HG03139 (cell line): ENCODE results near the gene MC5R.
"Not testable (repeated sequence)": the region's sequence is repeated elsewhere in the genome, so short reads cannot be mapped to it uniquely, and the experiment has no call there.

Experiments used
- ATAC-seq: cut with Tn5 transposase; IDR thresholded peaks from one replicate; pipeline ENCODE4 v1.9.1; 2021; ENCODE audit not compliant: unreplicated experiment

Gene MC5R

DNA sequence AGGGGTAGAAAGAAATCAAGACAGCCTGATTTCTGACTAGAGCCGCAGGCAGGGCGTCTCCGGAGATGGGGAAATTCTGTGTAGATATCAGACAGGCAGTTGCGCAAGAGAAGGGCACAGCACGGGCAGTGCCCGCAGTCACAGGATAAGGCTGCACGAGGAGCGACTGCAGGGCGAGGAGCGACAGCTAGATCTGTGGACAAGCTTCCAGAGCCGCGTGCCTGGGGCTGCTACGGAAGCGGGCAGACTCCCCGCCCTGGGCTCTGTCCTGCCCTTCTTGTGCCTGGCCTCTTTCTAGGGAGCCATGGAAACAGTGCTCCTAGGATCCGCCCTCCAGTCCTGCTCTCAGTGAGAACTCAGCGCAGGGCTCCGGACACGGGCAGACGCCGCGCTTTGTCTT is 12.6 kb downstream of the MC5R start:
- ATAC-seq, result no peak

DNA sequence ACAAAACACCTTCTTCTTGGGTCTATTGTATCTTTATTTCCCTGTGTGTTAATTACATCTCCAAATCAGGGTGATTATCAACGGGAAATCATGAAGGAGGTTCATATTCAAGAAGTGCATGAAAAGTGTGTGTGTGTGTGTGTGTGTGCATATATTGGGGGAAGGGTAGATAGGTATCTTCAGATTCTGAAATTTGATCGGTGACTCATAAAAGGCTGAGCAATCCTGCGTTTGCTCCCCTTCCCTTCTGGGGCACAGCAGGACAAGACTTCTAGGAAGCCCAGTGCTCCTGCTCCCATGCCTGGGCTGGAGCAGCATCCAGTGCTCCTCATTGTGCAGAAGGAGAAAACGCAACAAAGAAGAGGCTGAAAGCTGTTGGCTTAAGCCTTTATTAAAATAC is 25.8 kb downstream of the MC5R start:
- no peak for ATAC-seq

DNA sequence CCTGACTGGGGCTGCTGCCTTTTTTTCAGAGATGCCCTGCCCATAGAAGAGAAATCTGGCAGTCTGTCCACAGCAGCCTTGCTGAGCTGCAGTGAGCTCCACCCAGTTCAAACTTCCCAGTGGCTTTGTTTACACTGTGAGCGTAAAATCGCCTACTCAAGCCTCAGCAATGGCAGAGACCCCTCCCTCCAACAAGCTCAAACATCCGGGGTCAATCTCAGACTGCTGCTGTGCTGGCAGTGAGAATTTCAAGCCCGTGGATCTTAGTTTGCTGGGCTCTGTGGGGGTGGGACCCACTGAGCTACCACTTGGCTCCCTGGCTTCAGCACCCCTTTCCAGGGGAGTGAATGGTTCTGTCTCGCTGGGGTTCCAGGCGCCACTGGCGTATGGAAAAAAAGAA is 38.9 kb downstream of the MC5R start:
- not testable (repeated sequence) for ATAC-seq

DNA sequence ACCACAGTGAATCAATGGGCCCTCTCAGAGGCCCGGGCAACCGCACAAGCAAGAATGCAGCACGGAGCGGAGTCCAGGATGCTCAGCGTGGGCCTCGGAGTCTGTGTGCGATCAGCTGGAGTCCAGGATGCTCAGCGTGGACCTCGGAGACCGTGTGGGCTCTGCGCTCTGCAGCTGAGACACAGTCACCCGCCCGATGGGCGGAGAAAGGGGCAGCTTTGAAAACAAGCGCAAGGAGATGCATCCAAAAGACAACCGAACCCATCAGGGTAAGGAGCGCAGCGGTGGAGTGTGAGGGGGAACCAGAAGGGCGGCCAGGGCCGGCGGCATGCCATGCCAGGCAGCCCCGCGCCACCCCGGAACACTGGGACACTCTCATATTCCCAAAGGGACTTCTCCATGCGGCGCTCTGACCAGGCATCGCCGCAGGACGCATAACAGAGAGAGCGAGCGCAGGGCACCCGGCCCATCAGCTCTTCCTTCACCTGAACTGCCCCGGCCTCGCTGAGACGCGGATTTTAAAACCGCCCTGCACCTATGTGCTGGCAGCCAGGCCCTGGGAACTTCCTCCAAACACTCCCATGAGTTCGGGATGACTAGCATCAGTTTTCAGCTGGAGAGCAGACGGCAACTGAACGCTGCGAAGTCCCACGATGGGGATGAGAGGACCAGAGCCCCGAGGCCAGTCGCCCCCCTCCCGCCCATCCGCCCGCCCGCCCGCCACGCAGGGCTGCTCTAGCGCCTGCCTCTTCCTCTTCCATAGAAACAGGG is 44.7 kb downstream of the MC5R start:
- no peak for ATAC-seq

DNA sequence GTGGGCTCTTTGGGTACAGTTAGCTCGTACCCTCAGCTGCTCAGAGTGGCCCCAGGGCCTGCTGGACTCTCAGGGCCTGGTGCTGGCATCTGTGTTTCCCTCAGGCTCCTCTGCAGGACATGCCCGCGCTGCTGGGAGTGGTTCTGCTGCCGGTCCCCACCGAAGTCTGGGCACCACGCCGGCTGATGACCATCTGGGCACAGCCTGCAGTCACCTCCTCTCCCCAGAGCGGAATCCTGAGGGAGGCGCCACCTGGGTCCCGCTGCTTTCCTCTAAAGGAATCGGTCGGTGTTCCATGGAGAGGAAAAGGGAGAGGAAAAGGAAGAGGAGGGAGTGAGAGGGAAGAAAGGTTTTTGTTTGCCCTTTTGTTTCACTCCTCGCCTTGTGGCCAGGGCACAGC is 47.8 kb downstream of the MC5R start:
- no peak for ATAC-seq

DNA sequence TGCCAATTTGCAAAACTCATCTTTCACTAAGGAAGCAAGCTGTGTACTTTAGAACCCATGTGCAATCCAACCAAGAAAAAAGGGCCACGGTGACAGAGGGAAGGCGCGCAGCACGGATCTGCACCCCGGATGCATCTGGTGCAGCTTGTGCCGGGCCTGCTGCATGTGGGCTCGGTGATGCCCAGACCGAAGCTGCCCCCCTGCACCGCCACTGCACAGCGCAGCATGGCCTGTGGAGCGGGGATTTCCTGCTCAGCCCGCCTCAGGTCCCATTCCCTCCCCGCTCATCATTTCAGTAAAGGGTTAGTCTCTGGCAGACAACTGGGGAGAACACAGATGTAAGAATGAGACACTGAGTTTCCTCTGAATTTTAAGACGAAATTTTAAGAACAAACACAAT is 48.4 kb downstream of the MC5R start:
- no peak for ATAC-seq

DNA sequence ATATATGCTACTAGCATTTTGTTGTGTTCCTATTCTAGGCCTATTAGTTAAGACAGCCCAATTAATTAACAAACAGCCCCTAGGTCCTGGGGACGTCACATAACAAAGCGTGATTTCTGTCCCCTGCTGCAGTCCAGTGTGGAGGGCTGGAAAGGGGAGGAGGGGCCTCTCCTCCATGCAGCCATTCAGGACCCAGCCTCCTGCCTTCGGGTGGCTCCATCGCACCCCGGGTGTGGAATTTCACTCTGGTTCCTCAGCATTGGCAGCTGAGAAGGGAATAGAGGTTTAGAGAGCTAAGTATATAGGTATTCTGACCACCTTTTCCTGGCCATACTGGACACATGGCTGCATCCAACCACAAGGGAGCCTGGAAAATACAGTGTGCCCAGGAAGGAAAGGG is 49.0 kb downstream of the MC5R start:
- ATAC-seq, result no peak

DNA sequence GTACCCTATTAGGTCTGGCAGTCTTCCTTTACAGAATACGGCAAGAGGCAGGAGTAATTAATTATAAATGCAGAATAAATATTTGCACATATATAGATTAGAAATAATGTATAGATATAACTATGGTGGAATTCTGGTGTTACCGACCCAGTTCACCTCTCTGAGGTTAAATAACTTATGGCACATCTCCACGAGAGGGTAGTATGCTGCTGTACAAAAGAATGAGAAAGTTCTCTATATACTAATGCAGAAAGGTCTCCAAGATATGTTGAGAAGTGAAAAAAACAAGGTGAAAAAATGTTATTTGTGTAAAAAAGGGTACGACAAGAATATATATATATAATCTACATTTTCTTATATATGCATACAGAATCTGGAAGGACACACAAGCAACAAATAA is 50.6 kb downstream of the MC5R start:
- ATAC-seq, result no peak
